Renal cortical epithelial cell (primary cell): ENCODE results near the gene PRAF2. TPM values are rescaled to one million over a fixed set of nuclear protein-coding genes. Genes with fewer than 3 reads are reported as not detected.

Experiments used
- DNase-seq: peaks from one replicate; pipeline ENCODE4 v3.0.0-alpha.2; 2011; ENCODE audit warnings: low read depth
- total RNA-seq: library from RNA; depleted of rRNA; stranded (reverse); fragments of >200 nt; gene quantifications from 2 replicates; pipeline ENCODE4 v1.2.3, GENCODE V29; 2014

The PRAF2 gene
- total RNA-seq, 1 donor from 2014 or later: 9.4 TPM

- no peak for DNase-seq
Observed at GRCh38 chrX:49042581-49043219, 31.1 kb downstream of the PRAF2 start.

GRCh38 chrX:49041744-49042580, 31.8 kb downstream of the PRAF2 start:
- DNase-seq: peak; percentile 35

- DNase-seq: peak; percentile 39
Observed at GRCh38 chrX:49040376-49040955, 33.3 kb downstream of the PRAF2 start.

GRCh38 chrX:49039598-49040375, 34.0 kb downstream of the PRAF2 start:
- peak; percentile 91 for DNase-seq

GRCh38 chrX:49037883-49038475, 35.8 kb downstream of the PRAF2 start:
- no peak for DNase-seq

GRCh38 chrX:49030283-49030682, 43.5 kb downstream of the PRAF2 start:
- no peak for DNase-seq

GRCh38 chrX:49029876-49030275, 43.9 kb downstream of the PRAF2 start:
- no peak for DNase-seq

Other genes starting within 250 kb of the PRAF2 start
- 0.20 TPM in 1 of 2 replicates, not detected in the other for gene ERAS, start 247.5 kb downstream of the PRAF2 start, total RNA-seq
- gene PCSK1N, start 238.4 kb downstream of the PRAF2 start, total RNA-seq: 2.6 and 3.6 TPM in 2 replicates
- 23.7 and 63.7 TPM in 2 replicates for gene TIMM17B, start 176.2 kb downstream of the PRAF2 start, total RNA-seq
- 46.8 and 60.3 TPM in 2 replicates for gene PQBP1, start 176.1 kb downstream of the PRAF2 start, total RNA-seq
- 24.8 and 34.1 TPM in 2 replicates for gene SLC35A2, start 162.4 kb downstream of the PRAF2 start, total RNA-seq
- gene PIM2, start 155.0 kb downstream of the PRAF2 start, total RNA-seq: 14.1 and 17.2 TPM in 2 replicates
- 37.2 and 61.6 TPM in 2 replicates for gene OTUD5, start 116.4 kb downstream of the PRAF2 start, total RNA-seq
- 7.1 and 14.0 TPM in 2 replicates for gene KCND1, start 102.2 kb downstream of the PRAF2 start, total RNA-seq
- 29.0 and 40.7 TPM in 2 replicates for gene GRIPAP1, start 71.7 kb downstream of the PRAF2 start, total RNA-seq
- gene TFE3, start 30.6 kb downstream of the PRAF2 start, total RNA-seq: 30.6 and 72.0 TPM in 2 replicates
- gene CCDC120, start 15.0 kb downstream of the PRAF2 start, total RNA-seq: 1.9 and 5.5 TPM in 2 replicates
- gene WDR45, start 5.9 kb upstream of the PRAF2 start, total RNA-seq: 39.8 and 62.7 TPM in 2 replicates
- gene GPKOW, start 49.7 kb upstream of the PRAF2 start, total RNA-seq: 21.5 and 26.2 TPM in 2 replicates
- 5.3 and 8.5 TPM in 2 replicates for gene MAGIX, start 88.8 kb upstream of the PRAF2 start, total RNA-seq
- gene PLP2, start 97.9 kb upstream of the PRAF2 start, total RNA-seq: 10.4 and 13.4 TPM in 2 replicates
- 6.9 and 14.2 TPM in 2 replicates for gene PRICKLE3, start 112.4 kb upstream of the PRAF2 start, total RNA-seq
- gene SYP, start 126.2 kb upstream of the PRAF2 start, total RNA-seq: 0.10 and 0.52 TPM in 2 replicates
- 0.05 TPM in 1 of 2 replicates, not detected in the other for gene CACNA1F, start 159.3 kb upstream of the PRAF2 start, total RNA-seq
- 12.6 and 14.2 TPM in 2 replicates for gene CCDC22, start 161.5 kb upstream of the PRAF2 start, total RNA-seq
- gene FOXP3, start 190.7 kb upstream of the PRAF2 start, total RNA-seq: 0.05 TPM in 1 of 2 replicates, not detected in the other
- 1.6 and 12.4 TPM in 2 replicates for gene PPP1R3F, start 195.8 kb upstream of the PRAF2 start, total RNA-seq
- gene GAGE10, start 229.6 kb upstream of the PRAF2 start, total RNA-seq: not detected in 2 replicates
- gene GAGE12J, start 248.0 kb upstream of the PRAF2 start, total RNA-seq: not detected in 2 replicates